GM18951 (cell line): ENCODE results near the gene PEX14.

Experiments
- POLR2A ChIP-seq: IDR thresholded peaks from 4 replicates; pipeline ENCODE4 v1.6.1; 2011; ENCODE audit warnings: mild to moderate bottlenecking; ENCODE audit not compliant: insufficient read length, insufficient read depth; ENCODE audit errors: extremely low read depth
- in situ Hi-C: fragments of 300-500 bp; cut with MboI; formaldehyde crosslinking; loops from one replicate; pipeline ENCODE4 v1.12.0; 2022; ENCODE audit warnings: low sequenced_read_pairs, mixed read lengths, inconsistent platforms; ENCODE audit not compliant: unreplicated experiment

PEX14 gene

GRCh38 chr1:10635085-10635896 lies 160.5 kb downstream of the PEX14 start:
- TF ChIP-seq POLR2A: no peak
- in situ Hi-C loops: no loop called here

DNA sequence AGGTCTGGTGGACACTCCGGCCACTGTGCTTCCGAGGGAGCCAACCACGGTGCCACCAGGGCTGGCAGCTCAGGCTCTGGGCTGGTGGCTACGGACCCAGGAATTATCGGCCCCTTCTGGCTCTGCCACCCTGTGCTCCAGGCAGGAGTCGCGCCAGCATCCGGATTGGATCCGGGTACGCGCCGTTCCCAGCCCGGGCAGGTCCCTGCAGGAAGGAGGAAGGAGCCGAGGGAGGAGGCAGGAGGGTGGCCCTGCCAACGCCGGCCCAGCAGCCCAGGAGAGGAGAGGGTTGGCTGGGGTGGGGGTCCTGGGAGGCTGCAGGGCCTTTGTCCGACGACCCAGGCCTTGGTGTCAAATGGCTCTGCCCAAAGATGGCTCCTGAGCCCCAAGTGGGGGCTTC lies 161.2 kb downstream of the PEX14 start:
- in situ Hi-C loops: no loop called here
- no peak for TF ChIP-seq POLR2A

DNA sequence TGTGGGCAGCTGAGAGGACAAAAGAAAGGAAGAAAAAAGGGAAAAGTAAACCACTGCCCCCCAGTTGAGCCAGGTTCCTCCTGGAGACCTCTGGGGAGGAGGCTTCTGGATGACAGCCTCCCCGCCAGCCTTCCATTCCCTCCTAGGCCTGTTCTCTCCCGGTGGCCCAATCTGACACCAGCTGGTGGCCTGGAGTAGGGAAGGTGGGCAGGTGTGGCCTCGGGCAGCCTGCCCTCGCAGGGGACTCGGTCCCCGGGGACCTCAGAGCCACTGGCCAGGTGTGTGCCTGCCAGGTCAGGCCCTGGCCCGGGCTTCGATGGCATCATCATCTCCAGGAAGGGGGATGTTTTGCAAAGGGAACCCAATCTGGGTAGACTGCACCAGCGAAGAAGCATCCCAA lies 162.7 kb downstream of the PEX14 start:
- in situ Hi-C loops: no loop called here
- TF ChIP-seq POLR2A: no peak

GRCh38 chr1:10637834-10638558 lies 163.2 kb downstream of the PEX14 start:
- no peak for TF ChIP-seq POLR2A
- in situ Hi-C loops: no loop called here

GRCh38 chr1:10638559-10639005 lies 163.8 kb downstream of the PEX14 start:
- no peak for TF ChIP-seq POLR2A
- in situ Hi-C loops: no loop called here

GRCh38 chr1:10639011-10639774 lies 164.4 kb downstream of the PEX14 start:
- TF ChIP-seq POLR2A: no peak
- in situ Hi-C loops: no loop called here

DNA sequence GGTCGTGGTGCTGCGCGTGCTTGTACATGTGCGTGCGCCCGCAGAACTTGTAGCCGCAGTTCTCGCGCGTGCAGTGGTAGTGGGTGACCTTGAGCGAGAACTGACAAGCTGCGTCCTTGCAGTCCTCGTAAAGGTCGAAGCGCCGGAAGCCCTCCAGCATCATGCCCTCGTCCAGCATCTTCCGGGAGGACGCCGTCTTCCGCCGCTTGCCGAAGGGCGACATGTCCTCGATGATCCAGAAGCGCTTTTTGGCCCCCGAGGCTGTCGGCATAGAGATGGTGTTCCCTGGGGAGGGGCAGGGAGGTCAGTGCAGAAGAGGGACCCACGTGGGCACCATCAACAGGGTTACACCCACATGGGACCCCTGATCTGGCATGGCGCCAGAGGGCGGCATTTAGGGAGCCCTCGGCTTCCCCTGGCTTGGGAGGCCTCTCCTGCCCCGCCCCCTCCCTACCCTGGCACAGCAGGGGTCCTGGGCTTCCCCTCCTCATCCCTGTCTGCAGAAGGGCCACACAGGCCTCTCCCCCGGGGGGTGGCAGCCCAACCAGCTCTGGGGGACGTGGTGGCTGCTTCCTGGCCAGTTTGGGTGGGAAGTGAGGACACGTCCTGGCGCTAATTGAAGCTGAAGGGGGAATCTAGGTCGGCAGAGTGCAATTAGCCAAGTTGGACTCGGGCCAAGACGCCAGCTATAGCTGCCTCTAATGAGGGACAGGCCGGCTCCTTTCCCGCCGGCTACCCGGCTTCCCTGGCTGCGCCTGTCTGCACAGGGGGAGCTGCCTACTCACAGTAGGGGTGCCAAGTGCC lies 165.2 kb downstream of the PEX14 start:
- TF ChIP-seq POLR2A: no peak
- in situ Hi-C loops: no loop called here

GRCh38 chr1:10640843-10641553 lies 166.2 kb downstream of the PEX14 start:
- in situ Hi-C loops: no loop called here
- no peak for TF ChIP-seq POLR2A

GRCh38 chr1:10641976-10642375 lies 167.2 kb downstream of the PEX14 start:
- in situ Hi-C loops: no loop called here

DNA sequence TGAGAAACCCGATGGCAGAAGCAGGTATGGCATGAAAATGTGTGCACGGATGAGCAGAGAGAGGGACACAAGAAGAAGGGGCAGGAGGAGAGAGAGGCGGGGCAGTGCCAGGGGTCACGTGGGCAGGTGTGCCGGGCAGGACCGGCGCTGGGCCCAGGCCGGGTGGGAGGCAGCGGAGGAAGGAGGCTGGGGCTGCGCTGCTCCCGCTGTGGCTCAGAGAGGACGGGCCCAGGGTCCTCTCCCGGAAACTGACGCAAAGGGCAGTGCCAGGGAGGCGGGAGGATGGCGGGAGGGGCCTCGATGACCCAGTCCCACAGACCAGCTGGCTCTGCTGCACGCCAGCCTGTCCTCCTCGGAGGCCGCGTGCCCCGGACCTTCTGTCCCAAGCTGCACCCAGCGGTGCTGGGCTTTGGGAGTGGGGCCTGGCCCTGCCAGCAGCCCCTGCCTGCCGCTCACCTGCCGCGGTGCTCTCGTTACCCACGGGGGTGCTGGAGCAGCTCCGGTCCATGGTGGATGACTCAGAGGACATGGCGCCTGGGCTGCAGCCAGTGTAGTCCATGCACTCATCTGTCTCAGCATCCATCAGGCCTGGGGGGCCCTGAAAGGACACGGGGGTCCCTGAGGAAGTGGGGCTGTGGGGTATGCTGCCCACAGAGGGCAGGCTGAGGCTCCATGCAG lies 167.8 kb downstream of the PEX14 start:
- in situ Hi-C loops: no loop called here
- TF ChIP-seq POLR2A: no peak

More at GRCh38 chr1:10641976-10642375, 167.2 kb downstream of the PEX14 start:
- no peak for TF ChIP-seq POLR2A

GRCh38 chr1:10643607-10644306 lies 169.0 kb downstream of the PEX14 start:
- no peak for TF ChIP-seq POLR2A

More at GRCh38 chr1:10643607-10644306, 169.0 kb downstream of the PEX14 start:
- in situ Hi-C loops: no loop called here
